Breast epithelium (tissue), 3 donors: ENCODE measurements around the gene PDK4.

Source experiments
- CTCF ChIP-seq, 3 donors: fragments of 450-650 bp; IDR thresholded peaks; one replicate each; pipeline ENCODE4 v1.5.1; 2016 to 2017; ENCODE audit warnings: antibody characterized with exemption in 3 of 3, mild to moderate bottlenecking in 3 of 3, moderate library complexity in 3 of 3
- POLR2A ChIP-seq: fragments of 450-650 bp; IDR thresholded peaks from one replicate; pipeline ENCODE4 v1.6.1; 2016; ENCODE audit warnings: antibody characterized with exemption, mild to moderate bottlenecking, moderate library complexity

- no peak for TF ChIP-seq CTCF (IDR thresholded peaks at IDR 0.05)
- no peak for TF ChIP-seq POLR2A
Measured at GRCh38 chr7:95607561-95607960, 11.2 kb upstream of the PDK4 start.
